Vagina (tissue), 2 donors: ENCODE results near the gene PDE1C. TPM values are rescaled to one million over a fixed set of nuclear protein-coding genes. Genes with fewer than 3 reads are reported as not detected.

Experiments
- DNase-seq, 2 donors: peaks; one replicate each; pipeline ENCODE4 v3.0.0-alpha.2; 2017; ENCODE audit errors: extremely low spot score in 2 of 2
- H3K27ac ChIP-seq: fragments of 200-600 bp; sonication (generic); one replicate; pipeline ENCODE4 v1.5.1; 2019
- H3K27me3 ChIP-seq: fragments of 200-600 bp; sonication (generic); one replicate; pipeline ENCODE4 v1.5.1; 2019
- H3K36me3 ChIP-seq, 2 donors: fragments of 200-600 bp; sonication (generic); one replicate each; pipeline ENCODE4 v1.5.1; 2017 to 2019
- H3K4me1 ChIP-seq: fragments of 200-600 bp; sonication (generic); one replicate; pipeline ENCODE4 v1.5.1; 2019
- H3K4me3 ChIP-seq, 2 donors: fragments of 200-600 bp; sonication (generic); 1 replicate in 1 of 2; 2 replicates in 1 of 2; pipeline ENCODE4 v1.5.1; 2016 to 2019
- H3K9me3 ChIP-seq: fragments of 200-600 bp; sonication (generic); one replicate; pipeline ENCODE4 v1.5.1; 2019
- CTCF ChIP-seq, 3 experiments: fragments of 450-650 bp in 2 of 3; fragments of 200-600 bp in 1 of 3; sonication (generic) in 1 of 3; IDR thresholded peaks; one replicate each; pipeline ENCODE4 v1.5.1; 2017 to 2019; ENCODE audit warnings: antibody characterized with exemption in 3 of 3, mild to moderate bottlenecking in 2 of 3, moderate library complexity in 2 of 3
- POLR2A ChIP-seq, 2 donors: fragments of 450-650 bp; IDR thresholded peaks; one replicate each; pipeline ENCODE4 v1.6.1; 2017; ENCODE audit warnings: antibody characterized with exemption in 2 of 2, mild to moderate bottlenecking in 2 of 2, moderate library complexity in 2 of 2
- POLR2AphosphoS5 ChIP-seq, 2 donors: sonication (generic); formaldehyde crosslinking; IDR thresholded peaks; one replicate each; pipeline ENCODE4 v1.9.0; 2017; ENCODE audit warnings: antibody characterized with exemption in 2 of 2, mild to moderate bottlenecking in 2 of 2, low read depth in 1 of 2; ENCODE audit not compliant: insufficient read depth in 1 of 2
- intact Hi-C: fragments of 100-400 bp; cut with DNase I; formaldehyde crosslinking; loops from one replicate; pipeline ENCODE4 v1.15.1; 2023
- total RNA-seq: library from RNA; depleted of rRNA; stranded (reverse); fragments of >200 nt; gene quantifications from one replicate; pipeline ENCODE4 v1.2.3, GENCODE V29; 2016

PDE1C gene
- total RNA-seq, 1 donor from 2014 or later = 19.2 TPM

- intact Hi-C loops = no loop called here
- no peak for DNase-seq
- no peaks in the 10 kb centered on the region for H3K27me3 ChIP-seq
- H3K4me1 ChIP-seq = no peaks in the 10 kb centered on the region
- no peaks in the 10 kb centered on the region for H3K36me3 ChIP-seq
- H3K9me3 ChIP-seq = no peaks in the 10 kb centered on the region
- no peak overlapping the region for H3K4me3 ChIP-seq
- no peak overlapping the region for H3K27ac ChIP-seq
- TF ChIP-seq POLR2AphosphoS5 (IDR thresholded peaks at IDR 0.05; ENCODE audit: insufficient read depth in 1 of 2, low read depth in 1 of 2) = no peak
- no peak for TF ChIP-seq CTCF (IDR thresholded peaks at IDR 0.05)
- TF ChIP-seq POLR2A (IDR thresholded peaks at IDR 0.05) = no peak
Observed at GRCh38 chr7:31940167-31940566, 130.0 kb downstream of the PDE1C start.

GRCh38 chr7:31939076-31939475 is 131.1 kb downstream of the PDE1C start:
- no peaks in the 10 kb centered on the region for H3K4me1 ChIP-seq
- H3K9me3 ChIP-seq = no peaks in the 10 kb centered on the region
- TF ChIP-seq POLR2A (IDR thresholded peaks at IDR 0.05) = no peak
- no peak for TF ChIP-seq CTCF (IDR thresholded peaks at IDR 0.05)
- no peak for TF ChIP-seq POLR2AphosphoS5 (IDR thresholded peaks at IDR 0.05; ENCODE audit: insufficient read depth in 1 of 2, low read depth in 1 of 2)
- intact Hi-C loops = no loop called here
- H3K27ac ChIP-seq = no peak overlapping the region
- no peaks in the 10 kb centered on the region for H3K27me3 ChIP-seq
- H3K36me3 ChIP-seq = no peaks in the 10 kb centered on the region
- no peak overlapping the region for H3K4me3 ChIP-seq
- DNase-seq = no peak

DNA sequence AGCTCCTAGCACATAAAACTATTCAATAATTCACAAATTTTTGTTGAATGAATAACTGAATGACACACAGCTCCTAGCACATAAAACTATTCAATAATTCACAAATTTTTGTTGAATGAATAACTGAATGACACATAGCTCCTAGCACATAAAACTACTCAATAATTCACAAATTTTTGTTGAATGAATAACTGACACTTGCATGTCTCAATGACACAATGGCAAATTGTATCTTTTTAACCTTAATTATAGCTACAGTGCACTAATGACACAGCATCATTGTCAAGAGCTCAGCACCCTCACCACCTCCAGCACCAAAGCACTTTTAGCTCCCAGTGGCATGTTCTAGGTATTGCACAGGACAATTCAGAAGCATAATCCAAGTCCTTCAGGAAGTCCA is 131.6 kb downstream of the PDE1C start:
- H3K36me3 ChIP-seq = no peaks in the 10 kb centered on the region
- intact Hi-C loops = no loop called here
- no peak for DNase-seq
- no peaks in the 10 kb centered on the region for H3K4me1 ChIP-seq
- no peak for TF ChIP-seq POLR2AphosphoS5 (IDR thresholded peaks at IDR 0.05; ENCODE audit: insufficient read depth in 1 of 2, low read depth in 1 of 2)
- TF ChIP-seq CTCF (IDR thresholded peaks at IDR 0.05) = no peak
- no peak for TF ChIP-seq POLR2A (IDR thresholded peaks at IDR 0.05)
- no peak overlapping the region for H3K27ac ChIP-seq
- H3K9me3 ChIP-seq = no peaks in the 10 kb centered on the region
- H3K27me3 ChIP-seq = no peaks in the 10 kb centered on the region
- no peak overlapping the region for H3K4me3 ChIP-seq

DNA sequence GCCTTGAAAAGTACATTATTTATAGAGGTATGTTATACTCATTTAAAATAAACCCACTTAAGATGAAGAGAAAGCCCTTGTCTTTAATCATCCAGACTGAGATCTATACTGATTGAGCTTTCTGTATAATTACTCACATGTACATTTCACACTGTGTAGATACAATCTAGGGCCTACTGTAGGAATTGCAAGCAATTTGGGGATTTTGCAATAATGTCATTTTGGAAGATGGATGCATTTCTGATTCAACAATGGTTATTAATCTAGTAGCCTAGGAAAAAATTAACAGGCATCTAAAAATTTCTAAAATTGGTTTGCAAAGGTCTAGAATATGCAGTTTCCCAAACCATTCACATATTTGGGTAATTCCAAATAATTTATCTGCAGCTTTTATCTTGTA is 132.2 kb downstream of the PDE1C start:
- H3K27ac ChIP-seq = no peak overlapping the region
- intact Hi-C loops = no loop called here
- no peaks in the 10 kb centered on the region for H3K27me3 ChIP-seq
- H3K4me3 ChIP-seq = no peak overlapping the region
- H3K9me3 ChIP-seq = no peaks in the 10 kb centered on the region
- H3K4me1 ChIP-seq = no peaks in the 10 kb centered on the region
- H3K36me3 ChIP-seq = no peaks in the 10 kb centered on the region
- no peak for DNase-seq
- no peak for TF ChIP-seq CTCF (IDR thresholded peaks at IDR 0.05)
- TF ChIP-seq POLR2AphosphoS5 (IDR thresholded peaks at IDR 0.05; ENCODE audit: insufficient read depth in 1 of 2, low read depth in 1 of 2) = no peak
- no peak for TF ChIP-seq POLR2A (IDR thresholded peaks at IDR 0.05)

DNA sequence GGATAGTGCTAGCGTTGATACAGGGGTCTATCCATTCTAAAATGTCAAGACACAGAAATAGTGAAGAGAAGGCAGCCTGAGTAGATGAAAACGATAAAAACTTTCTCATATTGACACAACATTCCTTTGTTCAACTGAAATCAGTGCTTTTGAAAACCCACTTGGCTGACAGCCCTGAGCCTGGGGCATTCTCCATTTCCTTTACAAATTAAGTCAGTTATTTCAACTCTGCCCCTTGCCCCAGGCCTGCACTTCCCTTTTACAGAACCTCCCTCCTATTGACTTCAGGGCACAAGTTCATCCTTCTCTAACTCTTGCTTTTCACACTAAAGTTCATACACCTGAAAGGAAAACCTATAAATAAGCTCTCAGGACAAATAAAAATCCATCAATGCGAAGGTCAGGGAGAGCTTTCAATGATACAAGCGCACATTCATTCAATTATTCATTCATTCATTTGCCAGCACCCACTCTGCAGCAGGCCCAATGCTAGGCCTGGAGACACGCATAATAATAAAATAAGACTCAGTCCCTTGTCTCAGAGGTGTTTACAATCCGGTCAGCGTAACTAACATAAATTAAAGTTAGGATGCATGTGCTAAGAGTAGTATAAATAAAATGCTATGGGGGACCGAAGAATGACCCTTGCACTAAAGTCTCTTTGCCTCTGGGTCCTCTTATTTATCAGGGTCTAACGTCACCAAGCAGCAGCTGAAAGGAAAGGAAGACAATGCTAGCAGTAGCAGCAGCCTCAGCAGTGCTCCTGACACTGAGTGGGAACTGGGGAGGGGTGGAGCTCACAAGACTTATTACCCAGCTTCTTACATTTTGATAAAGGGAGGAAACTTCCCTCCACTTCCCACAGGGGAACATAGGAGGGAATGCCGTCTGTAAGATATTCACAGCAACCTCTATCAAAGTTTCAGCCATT is 134.8 kb downstream of the PDE1C start:
- DNase-seq = no peak
- Histone ChIP-seq H3K4me3 (no peak overlapping the region), H3K4me1 (no peaks in the 10 kb centered on the region), H3K9me3 (no peaks in the 10 kb centered on the region), H3K27ac (no peak overlapping the region), H3K27me3 (no peaks in the 10 kb centered on the region), H3K36me3 (no peaks in the 10 kb centered on the region)
- no peak for TF ChIP-seq POLR2AphosphoS5 (IDR thresholded peaks at IDR 0.05; ENCODE audit: insufficient read depth in 1 of 2, low read depth in 1 of 2)
- no peak for TF ChIP-seq CTCF (IDR thresholded peaks at IDR 0.05)
- TF ChIP-seq POLR2A (IDR thresholded peaks at IDR 0.05) = no peak
- intact Hi-C loops = no loop called here
